Activated CD8-positive, alpha-beta memory T cell treated with anti-CD3 and anti-CD28 coated beads, Interleukin-2, amount 50 U/mL, for 1 hour (primary cell): ENCODE data around the gene MAML2.

ENCODE experiments used
- DNase-seq: peaks from one replicate; pipeline ENCODE4 v3.0.0-alpha.2; 2020; ENCODE audit errors: extremely low read depth

MAML2 gene

DNA sequence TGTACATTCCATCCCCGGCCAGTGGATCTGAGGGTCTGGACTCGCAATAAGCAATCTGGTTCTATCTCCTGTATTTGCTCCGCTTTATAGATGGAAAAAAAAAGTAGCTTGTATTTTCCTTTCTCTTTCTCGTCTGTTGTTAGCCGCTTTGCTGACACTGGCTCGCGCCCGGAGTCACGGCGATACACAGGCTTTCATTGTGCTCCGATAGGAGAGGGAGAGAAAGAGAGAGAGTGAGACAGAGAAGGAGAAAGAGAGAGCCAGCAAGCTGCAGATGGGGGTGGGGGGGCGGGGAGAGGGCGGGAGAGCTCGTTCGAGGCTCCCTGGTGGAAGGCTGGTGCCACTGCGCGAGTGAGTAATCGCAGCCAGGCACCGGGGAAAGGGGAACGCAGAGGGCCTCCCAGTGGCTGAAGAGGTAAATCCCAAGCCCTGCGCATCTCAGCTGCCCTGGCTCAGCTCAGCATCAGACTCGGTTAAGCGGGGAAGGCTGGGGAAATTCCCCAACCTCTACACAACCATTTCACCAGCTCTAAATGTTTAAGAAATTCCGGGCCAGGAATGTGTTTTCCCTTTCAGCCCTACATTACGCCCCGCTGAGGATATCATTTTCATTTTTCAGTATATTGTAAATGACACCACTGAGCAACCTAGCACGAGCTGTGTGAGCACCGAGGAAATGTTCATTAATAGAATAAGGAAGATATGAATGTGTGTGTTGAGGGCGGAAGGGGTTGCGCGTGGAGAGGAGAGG, at the start of gene MAML2:
MAML2 (minus strand) TSS at position 235 of the 751 bp plus-strand sequence. CDS start 1,300 bp downstream, outside the sequence.
- peak; percentile 81 for DNase-seq

DNA sequence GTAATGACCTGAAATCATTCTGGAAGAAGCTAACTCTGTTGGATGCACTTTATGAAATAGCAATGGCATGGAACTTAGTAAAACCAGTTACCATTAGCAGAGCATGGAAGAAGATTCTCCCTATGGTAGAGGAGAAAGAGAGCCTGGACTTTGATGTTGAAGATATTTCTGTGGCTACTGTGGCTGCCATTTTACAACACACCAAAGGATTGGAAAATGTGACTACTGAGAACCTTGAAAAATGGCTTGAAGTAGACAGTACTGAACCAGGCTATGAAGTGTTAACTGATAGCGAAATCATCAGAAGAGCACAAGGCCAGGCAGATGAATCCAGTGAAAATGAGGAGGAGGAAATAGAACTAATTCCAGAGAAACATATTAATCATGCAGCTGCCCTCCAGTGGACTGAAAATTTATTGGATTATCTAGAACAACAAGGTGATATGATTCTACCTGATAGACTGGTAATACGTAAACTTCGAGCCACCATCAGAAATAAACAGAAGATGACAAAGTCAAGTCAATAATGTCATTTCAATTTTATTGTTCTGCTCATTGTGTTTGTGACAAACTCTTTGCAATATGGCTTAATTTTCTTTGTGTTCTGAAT, 48.8 kb upstream of the MAML2 start:
- no peak for DNase-seq

DNA sequence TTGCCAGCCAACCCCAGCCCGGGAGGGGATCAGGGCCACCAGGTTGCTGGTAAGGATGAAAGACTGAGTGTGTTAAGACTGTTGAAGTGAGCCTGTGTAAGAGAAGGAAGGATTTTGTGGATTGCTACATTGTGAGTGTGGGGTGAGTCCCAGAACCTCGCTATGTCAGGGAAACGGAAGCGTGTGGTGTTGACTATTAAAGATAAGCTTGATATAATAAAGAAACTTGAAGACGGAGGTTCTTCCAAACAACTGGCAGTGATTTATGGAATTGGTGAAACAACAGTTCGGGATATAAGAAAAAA, 47.4 kb upstream of the MAML2 start:
- DNase-seq = no peak

DNA sequence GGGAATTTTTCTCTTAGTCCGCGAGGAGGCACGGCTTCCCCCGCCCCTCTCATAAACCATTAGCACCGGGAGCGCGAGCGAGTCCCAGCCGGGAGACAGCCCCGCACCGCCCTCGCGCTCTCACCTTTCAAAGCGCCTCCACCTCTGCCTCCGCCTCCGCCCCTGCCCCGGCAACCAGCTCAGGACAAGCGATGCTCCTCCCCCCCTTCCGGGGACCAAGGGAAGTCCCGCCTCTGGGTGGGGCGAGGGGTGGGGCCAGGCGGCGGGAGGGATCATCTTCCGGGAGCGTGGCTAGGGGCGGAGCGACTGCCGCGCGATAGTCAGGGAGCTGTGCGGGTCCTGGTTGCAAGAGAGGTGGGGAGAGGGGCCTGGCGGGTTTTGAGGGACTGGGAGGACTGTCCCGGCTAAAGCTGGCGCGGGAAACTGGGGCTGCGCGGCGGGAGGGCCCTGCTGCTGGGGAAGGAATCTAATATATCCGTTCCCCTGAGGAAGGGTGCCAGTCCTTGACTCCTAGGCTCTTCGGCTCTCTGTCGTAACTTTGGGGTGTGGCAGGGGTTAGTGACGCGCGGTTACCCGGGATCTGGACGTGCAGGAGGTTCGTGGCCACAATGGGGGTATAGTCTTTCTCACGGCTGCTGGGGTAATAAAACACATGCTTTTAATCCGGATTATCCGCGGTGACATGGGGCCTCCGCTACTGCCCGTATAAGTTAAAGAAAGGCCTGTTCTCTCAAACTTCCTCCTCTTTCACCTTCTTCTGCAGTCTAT, 46.9 kb upstream of the MAML2 start, which contains the start of the genes CCDC82 and JRKL:
CCDC82 (minus strand) TSS at position 193 of the 768 bp plus-strand sequence. CDS start 5,165 bp downstream, outside the sequence.
JRKL (plus strand) TSS at position 294 of the 768 bp plus-strand sequence. CDS start 637 bp downstream, outside the sequence.
- DNase-seq = peak; percentile 91

DNA sequence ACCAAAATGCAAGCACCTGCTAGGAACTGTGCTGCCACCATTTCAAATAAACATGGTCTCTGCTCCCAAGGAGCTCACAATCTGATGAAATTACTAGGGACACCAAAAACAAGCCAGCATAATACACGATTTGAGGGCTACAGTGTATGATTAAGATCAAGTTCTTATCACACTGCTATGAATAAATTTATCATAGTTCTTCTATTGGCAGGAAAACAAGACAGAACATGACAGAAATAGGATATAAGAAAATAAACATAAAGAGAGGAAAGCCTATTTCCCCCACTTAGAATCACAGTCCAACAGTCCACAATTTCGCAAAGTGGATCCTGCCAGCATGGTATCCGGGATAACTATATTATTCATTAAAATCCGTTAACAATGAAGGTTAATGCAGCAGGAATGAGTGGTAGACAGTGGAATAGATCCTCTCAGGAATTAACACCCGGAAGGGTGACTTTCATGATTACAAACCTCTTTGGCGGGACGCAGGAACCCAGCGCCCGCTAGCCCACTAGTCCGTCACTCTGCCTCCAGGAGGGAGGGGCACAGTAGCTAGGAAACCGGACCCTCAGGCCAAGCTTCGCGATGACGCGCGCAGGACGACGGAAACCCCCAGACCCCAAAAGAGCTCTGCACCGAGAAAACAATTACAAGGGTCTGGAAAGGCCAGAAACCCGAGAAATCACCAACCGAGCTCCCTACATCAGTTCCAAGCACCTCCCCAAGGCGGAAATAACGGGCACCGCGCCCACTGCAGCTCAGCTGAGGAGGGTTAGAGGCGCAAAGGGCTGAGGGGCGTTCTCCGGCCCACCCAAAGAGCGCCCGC, 46.1 kb upstream of the MAML2 start:
- no peak for DNase-seq

DNA sequence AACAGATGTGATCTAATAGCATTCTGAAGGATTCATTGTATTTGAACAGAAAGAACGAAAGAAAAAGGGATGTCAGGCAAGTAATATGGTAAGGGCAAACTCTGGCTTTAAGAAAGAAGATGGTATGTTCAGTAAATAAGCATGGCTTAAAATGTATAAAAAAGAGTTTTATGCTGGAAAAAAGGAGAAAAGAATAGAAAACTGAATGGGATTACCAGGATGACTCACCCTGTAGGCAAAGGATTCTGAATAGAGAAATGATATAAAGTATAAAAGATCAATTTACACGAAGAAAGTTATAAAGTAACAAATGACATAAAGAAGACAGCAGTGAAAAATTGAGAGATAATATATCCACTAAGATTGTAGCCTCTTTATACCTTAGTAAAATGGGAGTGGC, 42.2 kb upstream of the MAML2 start:
- DNase-seq = no peak

DNA sequence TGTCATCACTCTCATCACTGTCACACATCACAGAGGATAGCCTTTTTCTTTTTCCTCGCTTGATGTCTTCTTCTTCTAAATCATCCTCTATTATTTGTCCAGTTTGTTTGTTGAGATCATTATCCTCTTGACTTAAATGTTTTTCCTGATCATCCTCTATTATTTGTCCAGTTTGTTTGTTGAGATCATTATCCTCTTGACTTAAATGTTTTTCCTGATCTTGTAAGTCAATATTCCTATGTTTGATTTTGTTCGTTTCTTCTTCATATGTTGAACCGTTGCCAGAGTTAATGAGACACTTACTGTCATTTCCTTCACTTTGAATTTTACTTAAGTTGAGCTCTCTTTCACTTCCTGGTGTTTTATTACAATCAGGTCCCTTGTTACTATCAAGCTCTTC, 41.2 kb upstream of the MAML2 start:
- no peak for DNase-seq

DNA sequence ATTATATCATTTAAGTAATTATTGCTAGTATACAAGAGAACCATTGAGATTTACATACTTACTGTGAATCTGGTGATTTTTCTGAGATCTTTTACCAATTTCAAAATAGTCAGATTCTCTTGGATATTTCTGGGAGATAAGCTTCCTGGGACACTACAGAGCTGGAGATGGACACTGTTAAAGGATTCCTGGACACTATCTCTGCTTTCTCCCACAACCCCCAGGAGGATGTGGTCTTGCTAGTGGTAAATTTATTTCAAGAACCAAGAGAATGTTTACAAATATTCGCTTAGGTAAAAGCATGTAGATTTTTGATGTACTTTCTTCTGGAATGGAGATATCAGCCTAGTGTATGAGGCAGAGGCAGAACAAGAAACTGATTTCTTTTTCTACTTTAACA, 33.8 kb upstream of the MAML2 start:
- DNase-seq = no peak

DNA sequence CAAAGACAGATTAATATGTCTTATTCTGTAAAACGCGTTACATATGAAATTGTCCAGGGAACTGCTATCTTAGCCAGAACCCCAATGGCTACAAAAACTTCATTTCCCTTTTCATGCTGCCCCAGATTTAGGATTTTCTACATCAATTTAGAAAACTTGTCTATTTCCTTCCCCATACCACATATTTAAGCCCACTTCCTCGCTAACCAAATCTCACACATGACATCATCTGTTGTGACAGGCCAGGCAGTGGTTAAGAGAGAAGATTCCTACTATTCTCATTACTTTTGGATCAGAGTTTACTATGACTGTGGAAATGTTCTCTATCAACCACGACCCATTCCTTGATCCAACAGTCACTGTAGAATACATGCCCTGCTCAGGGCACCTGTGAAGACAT, 30.8 kb upstream of the MAML2 start:
- DNase-seq = no peak

DNA sequence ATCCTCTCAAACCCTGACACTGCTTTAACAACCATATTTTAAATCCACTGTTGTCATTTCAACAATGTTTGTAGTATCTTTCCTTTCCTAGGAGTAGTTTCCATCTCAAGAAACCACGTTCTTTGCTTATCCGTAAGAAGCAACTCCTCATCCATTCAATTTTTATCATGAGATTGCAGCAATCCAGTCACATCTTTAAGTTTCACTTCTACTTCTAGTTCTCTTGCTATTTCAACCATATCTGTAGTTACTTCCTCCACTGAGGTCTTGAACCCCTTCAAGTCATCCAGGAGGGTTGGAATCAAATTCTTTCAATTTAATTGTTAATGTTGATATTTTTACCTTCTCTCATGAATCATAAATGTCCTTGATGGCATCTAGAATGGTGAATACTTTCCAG, 24.3 kb upstream of the MAML2 start:
- DNase-seq = no peak

DNA sequence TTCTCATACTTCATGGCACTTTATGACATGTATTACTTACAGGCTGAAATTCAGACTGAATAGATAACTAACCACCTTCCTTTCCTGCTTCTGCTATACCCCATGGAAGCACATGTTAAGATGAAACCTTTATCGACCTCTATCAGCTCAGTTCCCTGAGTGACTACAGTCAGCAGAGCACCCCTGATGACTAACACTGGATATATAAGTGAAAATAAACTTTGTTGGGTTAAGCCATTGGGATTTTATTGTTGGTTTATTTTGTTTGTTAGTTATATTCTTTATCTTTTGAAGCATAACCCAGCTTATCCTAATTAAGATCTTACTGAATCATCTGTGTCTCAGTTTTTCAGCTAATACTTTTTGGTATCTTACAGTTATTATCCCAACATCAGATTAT, 23.0 kb upstream of the MAML2 start:
- DNase-seq = no peak

DNA sequence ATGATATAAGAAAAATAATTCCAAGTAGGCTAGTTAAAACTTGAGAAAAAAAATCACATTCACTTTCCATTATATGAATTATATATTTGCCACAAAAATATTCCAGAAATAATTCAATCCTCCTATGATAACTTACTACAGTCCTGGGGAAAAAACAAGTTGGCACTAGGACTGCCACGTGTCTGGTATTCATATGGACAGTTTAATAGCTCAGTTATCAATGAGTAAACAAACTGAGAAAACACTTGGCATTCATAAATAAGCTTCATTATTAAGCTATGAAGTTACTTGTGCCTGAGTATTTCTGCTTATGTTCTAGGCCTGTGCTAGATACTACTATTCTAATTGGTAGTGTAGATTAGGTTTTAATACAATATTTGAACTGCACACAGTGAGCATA, 22.5 kb upstream of the MAML2 start:
- no peak for DNase-seq

DNA sequence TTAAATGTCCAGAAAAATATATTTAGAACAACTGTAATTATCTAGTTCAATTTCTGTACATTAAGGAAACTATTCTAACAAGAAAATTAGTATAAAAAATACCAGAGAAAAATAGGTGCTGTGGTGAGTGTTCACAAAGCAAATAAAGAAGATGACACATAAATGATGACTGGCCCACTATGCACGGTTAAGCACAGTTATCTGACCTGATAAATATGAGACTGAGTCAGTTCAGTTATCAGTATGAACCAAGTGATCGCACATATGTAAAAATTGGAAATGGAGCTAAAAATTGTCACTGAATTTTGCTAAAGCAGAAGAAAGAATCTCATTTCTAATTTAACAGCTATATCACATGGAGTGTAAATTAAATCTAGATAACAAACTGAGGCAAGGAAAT, 18.8 kb upstream of the MAML2 start:
- no peak for DNase-seq

DNA sequence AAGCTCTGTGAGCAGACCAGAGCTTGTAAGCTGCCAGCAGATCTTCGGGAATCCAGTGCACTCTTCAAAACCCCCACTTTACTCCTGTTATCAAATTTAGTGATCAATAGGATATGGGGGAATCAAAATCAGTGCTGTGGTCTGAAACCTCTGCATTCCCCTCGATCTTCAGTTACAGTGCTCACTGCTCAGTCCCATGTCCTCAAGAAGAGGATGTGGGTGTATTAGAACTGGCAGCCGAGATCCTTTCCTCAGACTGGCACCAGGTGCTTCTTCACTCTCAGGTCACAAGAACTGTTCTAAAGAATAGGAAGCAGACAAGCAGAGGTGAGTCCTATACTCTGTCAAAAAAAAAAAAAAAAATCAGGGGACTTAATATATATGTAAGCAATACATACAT, 15.3 kb upstream of the MAML2 start:
- no peak for DNase-seq

DNA sequence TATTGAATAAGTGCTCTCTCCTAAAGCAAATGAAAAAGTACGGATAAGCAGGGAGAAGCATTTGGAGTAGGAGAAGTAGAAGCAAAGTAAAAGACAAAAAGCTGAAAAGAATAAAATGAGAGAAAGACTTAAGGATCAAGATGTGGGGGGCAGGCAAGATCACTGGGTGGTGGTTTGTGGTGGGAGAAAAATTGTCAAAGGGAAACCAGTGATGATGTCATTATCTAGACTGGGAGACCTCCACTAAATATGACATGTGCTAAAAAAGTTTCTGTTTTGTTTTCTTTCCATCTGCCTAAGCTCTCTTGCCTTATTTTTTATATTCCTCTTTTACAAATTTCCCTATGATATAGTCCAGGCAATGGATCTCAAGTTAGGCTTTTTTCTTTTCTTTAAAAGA, 14.8 kb upstream of the MAML2 start:
- no peak for DNase-seq

DNA sequence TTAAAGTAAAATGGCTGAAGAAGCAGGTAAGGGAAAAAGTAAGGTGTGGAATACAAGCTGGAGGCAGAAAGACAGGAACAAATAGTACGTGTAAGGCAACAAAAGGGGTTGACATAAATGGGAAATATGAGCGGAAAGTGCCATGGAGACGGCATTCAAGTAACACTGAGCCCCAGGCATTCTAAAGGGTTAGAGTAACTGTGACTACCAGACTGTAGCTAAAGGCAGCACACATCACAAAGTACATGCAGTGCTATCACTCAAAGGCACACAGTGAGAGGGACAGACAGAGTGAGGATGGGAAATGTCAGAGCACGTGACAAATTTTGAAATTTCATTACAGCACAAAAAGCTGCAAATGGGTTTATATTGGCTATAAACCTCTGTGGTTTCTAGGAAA, 13.9 kb upstream of the MAML2 start:
- no peak for DNase-seq

DNA sequence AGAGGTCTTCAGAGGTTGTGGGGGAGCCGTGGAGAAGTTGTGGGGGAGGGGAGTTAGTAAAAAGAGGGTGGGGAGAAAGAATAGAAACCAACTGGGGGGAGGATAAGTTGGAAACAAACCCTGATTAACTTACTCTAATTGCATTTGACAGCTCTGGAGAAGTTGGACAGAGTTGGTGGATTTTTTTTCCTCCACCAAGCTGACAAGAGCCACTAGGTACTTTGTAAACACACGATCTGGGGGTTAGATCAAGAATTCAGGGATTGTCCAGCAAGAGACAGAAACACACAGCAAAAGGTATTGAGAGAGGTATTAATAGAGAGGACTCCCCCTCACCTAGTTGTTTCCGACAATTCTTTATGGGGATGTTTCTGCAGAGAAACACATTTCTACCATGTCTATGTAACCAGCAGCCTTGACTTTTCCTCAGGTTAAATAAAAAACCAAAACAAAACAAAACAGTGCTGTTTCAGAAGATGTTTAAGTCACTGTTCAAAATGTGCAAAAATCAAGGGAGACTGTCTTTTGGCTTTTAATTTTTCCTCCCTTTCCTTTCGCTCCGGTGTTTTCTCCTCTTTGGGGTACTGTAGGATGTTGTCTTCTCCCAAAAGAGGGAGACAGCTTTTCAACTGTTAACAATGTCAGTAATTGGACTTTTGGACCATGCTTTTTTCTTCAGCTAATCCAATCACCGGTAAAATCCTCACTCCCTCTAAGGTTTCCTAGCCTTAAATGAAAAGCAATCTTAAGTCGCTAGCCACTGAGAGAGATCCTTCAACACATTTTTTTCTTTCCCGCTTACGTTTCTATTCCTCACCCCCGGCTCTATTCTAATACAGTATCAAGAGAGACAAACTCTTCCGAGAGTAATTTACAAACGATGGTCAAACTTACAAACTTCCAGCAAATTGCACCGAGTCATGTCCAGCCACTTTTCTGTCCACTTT, 708 bp downstream of the MAML2 start:
- no peak for DNase-seq

DNA sequence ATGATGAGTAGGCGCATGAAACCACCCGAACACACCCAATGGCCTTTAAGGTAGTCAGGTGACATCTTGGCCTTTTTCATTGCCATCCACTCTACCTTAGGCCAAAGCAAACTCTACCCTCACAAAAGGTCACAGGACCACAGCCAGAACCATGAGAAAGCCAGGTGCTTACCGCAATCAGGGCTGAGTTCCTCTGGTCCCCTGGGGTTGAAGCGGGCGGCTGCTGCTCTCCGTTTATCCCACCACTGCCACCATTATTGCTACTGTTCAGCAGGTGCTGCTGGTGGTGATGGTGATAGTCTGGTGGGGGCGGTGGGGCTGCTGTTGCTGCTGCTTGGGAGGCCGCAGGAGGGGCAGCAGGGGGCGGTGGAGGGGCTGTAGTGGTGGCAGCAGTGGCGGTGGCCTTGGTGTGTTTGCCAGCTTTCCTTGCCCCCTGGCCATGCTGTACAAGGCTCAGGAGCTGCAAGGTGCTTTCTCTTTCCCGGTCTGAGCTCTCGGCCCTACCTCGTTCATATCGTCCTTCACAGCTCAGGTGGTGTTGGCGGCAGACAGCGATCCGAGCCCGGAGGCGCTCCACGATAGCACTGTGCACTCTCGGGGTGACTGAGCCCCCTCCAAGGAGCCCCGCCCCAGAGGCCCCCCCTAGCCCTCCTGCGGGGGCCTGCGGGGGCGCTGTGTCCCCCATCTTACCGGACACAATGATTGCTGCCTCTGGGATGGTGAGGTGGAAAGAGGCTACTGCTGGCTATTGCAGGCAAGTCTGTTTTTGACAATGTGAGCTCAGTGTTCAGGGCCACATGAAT, 1.6 kb downstream of the MAML2 start:
- no peak for DNase-seq

DNA sequence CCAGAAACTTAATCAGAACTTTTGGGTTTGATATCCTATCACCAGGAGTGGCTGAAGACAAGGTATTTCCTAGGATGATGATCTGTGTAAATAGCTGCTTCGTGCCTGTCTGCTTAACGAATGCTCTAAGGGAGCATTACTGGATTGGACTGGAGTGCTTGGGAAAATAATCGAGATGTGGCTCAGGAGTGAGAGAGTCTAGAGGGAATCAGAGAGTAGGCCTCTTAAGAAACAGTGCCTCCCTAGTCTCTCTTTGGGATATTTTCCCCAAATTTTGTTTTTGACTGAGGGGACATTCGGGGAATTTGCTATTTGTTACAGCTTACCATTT, 2.5 kb downstream of the MAML2 start:
- DNase-seq = no peak
